Measurements from ENCODE around the gene HIVEP3. TPM values are rescaled to one million over a fixed set of nuclear protein-coding genes. Genes with fewer than 3 reads are reported as not detected.
A peak's percentile ranks its signal among the peaks of the same experiment; 100 is the strongest.

The HIVEP3 gene
- total RNA-seq, 1 experiment from 2014 or later = 11.0 TPM

DNA sequence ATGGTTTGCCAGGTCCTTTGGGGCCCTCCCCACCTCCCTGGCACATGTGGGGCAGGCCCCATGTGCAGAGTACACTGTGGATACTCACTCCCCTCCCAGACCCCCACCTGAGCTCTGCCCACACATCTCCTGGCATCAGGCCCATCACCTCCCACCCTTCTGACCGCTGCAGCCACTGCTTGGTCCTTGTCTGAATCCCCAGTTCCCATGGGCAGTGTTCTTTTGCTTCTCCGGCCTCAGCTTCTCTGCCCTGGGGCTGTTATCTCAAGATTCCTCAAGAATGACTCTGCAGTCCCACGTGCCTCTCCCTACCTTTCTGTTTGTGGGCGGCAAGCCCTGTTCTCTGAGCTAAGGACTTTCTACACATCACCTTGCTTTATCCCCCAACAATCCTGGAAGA lies 246.5 kb downstream of the HIVEP3 start:
- no peaks in the 10 kb centered on the region for H3K36me3 ChIP-seq (ENCODE audit: low read depth)
- ChIA-PET POLR2A (ENCODE audit: unreplicated experiment) (interaction anchor here (0.6 kb wide), 2 partner anchors 246 to 374 kb away, joined by 3 to 4 read pairs; no protein-coding TSS in a partner anchor), CTCF (no interaction called here)
- H3F3A ChIP-seq (ENCODE audit: insufficient read depth, low read depth) = peaks cover 25% of the 10 kb centered on the region; the same call in 1 of the 2 replicates
- peaks cover 65% of the 10 kb centered on the region for H3K4me1 ChIP-seq (replicated peaks; ENCODE audit: insufficient read depth)
- peak overlapping the region; percentile 52 for H3K4me2 ChIP-seq
- no peak overlapping the region for H2AFZ ChIP-seq
- intact Hi-C loops (cut with micrococcal nuclease; ENCODE audit: unreplicated experiment) = loop anchor here (5.0 to 10.0 kb wide), 3 partner anchors 100 to 363 kb away; no protein-coding TSS in a partner anchor
- H3K9me2 ChIP-seq (ENCODE audit: insufficient read depth) = no peaks in the 10 kb centered on the region
- no TSS peak for BruUV-seq (replicated peaks)
- DNase-seq = peak; percentile 92 to 94
- H3K79me2 ChIP-seq (ENCODE audit: low read depth) = no peaks in the 10 kb centered on the region
- H3K4me3 ChIP-seq = no peak overlapping the region
- no peak for TF ChIP-seq CTCF (conservative IDR thresholded peaks at IDR 0.05)
- TF ChIP-seq EZH2 (IDR thresholded peaks at IDR 0.05; ENCODE audit: low read depth) = no peak
- peak overlapping the region; percentile 75 for H3K27ac ChIP-seq
- no peaks in the 10 kb centered on the region for H3K9me3 ChIP-seq (ENCODE audit: insufficient read depth, low read depth)
- H4K20me1 ChIP-seq (ENCODE audit: insufficient read depth) = no peaks in the 10 kb centered on the region
- no peaks in the 10 kb centered on the region for H3K27me3 ChIP-seq (ENCODE audit: insufficient read depth, low read depth)

- H3K36me3 ChIP-seq (ENCODE audit: low read depth) = no peaks in the 10 kb centered on the region
- peaks cover 74% of the 10 kb centered on the region for H3K4me1 ChIP-seq (replicated peaks; ENCODE audit: insufficient read depth)
- H3K79me2 ChIP-seq (ENCODE audit: low read depth) = no peaks in the 10 kb centered on the region
- DNase-seq = no peak
- peak overlapping the region; percentile 76 for H3K27ac ChIP-seq
- BruUV-seq (replicated peaks) = no TSS peak
- H3F3A ChIP-seq (ENCODE audit: insufficient read depth, low read depth) = peaks cover 26% of the 10 kb centered on the region; the same call in 1 of the 2 replicates
- no peaks in the 10 kb centered on the region for H3K9me2 ChIP-seq (ENCODE audit: insufficient read depth)
- peak overlapping the region; percentile 52 for H3K4me2 ChIP-seq
- no peak for TF ChIP-seq CTCF (conservative IDR thresholded peaks at IDR 0.05)
- no peak for TF ChIP-seq EZH2 (IDR thresholded peaks at IDR 0.05; ENCODE audit: low read depth)
- CTCF ChIA-PET = no interaction called here
- intact Hi-C loops (cut with micrococcal nuclease; ENCODE audit: unreplicated experiment) = loop anchor here (5.0 to 10.0 kb wide), 3 partner anchors 101 to 364 kb away; no protein-coding TSS in a partner anchor
- no peak overlapping the region for H3K4me3 ChIP-seq
- no peaks in the 10 kb centered on the region for H4K20me1 ChIP-seq (ENCODE audit: insufficient read depth)
- H3K9me3 ChIP-seq (ENCODE audit: insufficient read depth, low read depth) = no peaks in the 10 kb centered on the region
- POLR2A ChIA-PET (ENCODE audit: unreplicated experiment) = no interaction called here
- H3K27me3 ChIP-seq (ENCODE audit: insufficient read depth, low read depth) = no peaks in the 10 kb centered on the region
- H2AFZ ChIP-seq = no peak overlapping the region
Measured at GRCh38 chr1:41671116-41671755, 247.5 kb downstream of the HIVEP3 start.

- Histone ChIP-seq H3K79me2 (ENCODE audit: low read depth) (no peaks in the 10 kb centered on the region), H3K27me3 (ENCODE audit: insufficient read depth, low read depth) (no peaks in the 10 kb centered on the region), H3K4me1 (replicated peaks; ENCODE audit: insufficient read depth) (peaks cover 82% of the 10 kb centered on the region), H4K20me1 (ENCODE audit: insufficient read depth) (no peaks in the 10 kb centered on the region), H3K4me2 (peak overlapping the region; percentile 54), H3K27ac (peak overlapping the region; percentile 76), H3K9me2 (ENCODE audit: insufficient read depth) (no peaks in the 10 kb centered on the region), H3K36me3 (ENCODE audit: low read depth) (no peaks in the 10 kb centered on the region), H3K9me3 (ENCODE audit: insufficient read depth, low read depth) (no peaks in the 10 kb centered on the region), H3K4me3 (no peak overlapping the region), H2AFZ (no peak overlapping the region), H3F3A (ENCODE audit: insufficient read depth, low read depth) (peaks cover 35% of the 10 kb centered on the region)
- no TSS peak for BruUV-seq (replicated peaks)
- DNase-seq = peak; percentile 57 to 89
- ChIA-PET POLR2A (ENCODE audit: unreplicated experiment) (interaction anchor here (0.6 kb wide), 1 partner anchor 43 kb away, joined by 6 read pairs; no protein-coding TSS in a partner anchor), CTCF (no interaction called here)
- intact Hi-C loops (cut with micrococcal nuclease; ENCODE audit: unreplicated experiment) = loop anchor here (5.0 to 10.0 kb wide), 3 partner anchors 102 to 364 kb away; no protein-coding TSS in a partner anchor
- TF ChIP-seq EZH2 (IDR thresholded peaks at IDR 0.05; ENCODE audit: low read depth) = no peak
Measured at GRCh38 chr1:41670217-41670957, 248.3 kb downstream of the HIVEP3 start.
